Spinal cord (tissue), 10 donors: ENCODE measurements around the gene ACOD1. TPM values are rescaled to one million over a fixed set of nuclear protein-coding genes. Genes with fewer than 3 reads are reported as not detected.
A peak's percentile ranks its signal among the peaks of the same experiment; 100 is the strongest.

Experiments
- DNase-seq, 6 donors: peaks; one replicate each; pipeline versions ENCODE4 v3.0.0 to v3.0.0-alpha.2; 2013 to 2015; ENCODE audit warnings: low spot score in 6 of 6, low read depth in 4 of 6
- H3K27ac ChIP-seq: one replicate; pipeline ENCODE4 v1.5.1; 2013; ENCODE audit warnings: low read depth, low read length, control low read depth
- H3K27me3 ChIP-seq: one replicate; pipeline ENCODE4 v1.6.1; 2013; ENCODE audit warnings: low read length; ENCODE audit not compliant: control insufficient read depth, insufficient read depth
- H3K36me3 ChIP-seq: one replicate; pipeline ENCODE4 v1.6.1; 2013; ENCODE audit warnings: low read length; ENCODE audit not compliant: control insufficient read depth, insufficient read depth
- H3K4me1 ChIP-seq: one replicate; pipeline ENCODE4 v1.6.1; 2013; ENCODE audit warnings: low read length; ENCODE audit not compliant: control insufficient read depth, insufficient read depth
- H3K4me3 ChIP-seq: one replicate; pipeline ENCODE4 v1.5.1; 2013; ENCODE audit warnings: low read depth, low read length, control low read depth
- H3K9me3 ChIP-seq: one replicate; pipeline ENCODE4 v1.6.1; 2013; ENCODE audit warnings: low read length; ENCODE audit not compliant: control insufficient read depth, insufficient read depth
- WGBS: methylation state at CpG from one replicate; pipeline ENCODE4 v1.1.5; 2013; ENCODE audit warnings: missing lambda C conversion rate; ENCODE audit not compliant: insufficient coverage; 5-methylcytosine and 5-hydroxymethylcytosine counted together
- polyA plus RNA-seq, 2 donors: library from polyadenylated mRNA; unstranded; fragments of 120-200 nt; gene quantifications; one replicate each; pipeline ENCODE4 v1.2.1, GENCODE V29; 2013; ENCODE audit not compliant: insufficient read length in 2 of 2
- total RNA-seq, 2 donors: library from RNA; depleted of rRNA in 1 of 2; stranded (reverse); fragments of 120-200 nt in 1 of 2; fragments of >200 nt in 1 of 2; gene quantifications; one replicate each; pipeline versions ENCODE4 v1.2.3 to v1.2.4, GENCODE V29; 2013 to 2014
- donor health status: healthy.

ACOD1 gene
- total and polyA plus RNA-seq, 4 donors, result not detected

DNA sequence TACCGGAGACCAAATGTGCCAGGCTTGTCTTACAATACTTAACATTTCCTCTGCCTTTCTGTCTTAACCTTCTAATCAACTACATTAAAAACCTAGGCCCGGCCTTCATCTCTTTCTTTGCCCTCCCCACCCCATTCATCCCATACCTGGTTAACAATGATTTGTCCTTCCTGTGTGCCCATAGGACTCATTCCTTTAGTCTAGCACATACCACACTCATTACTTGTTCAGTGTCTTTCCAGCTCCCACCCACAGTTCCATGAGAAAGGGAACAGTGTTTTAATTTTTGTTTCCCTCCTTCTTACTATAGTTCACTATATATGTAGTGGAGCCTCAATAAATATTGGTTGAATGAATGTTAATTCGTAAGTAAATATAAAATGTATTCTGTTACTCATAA is 46.0 kb downstream of the ACOD1 start:
- Histone ChIP-seq H3K9me3 (no peaks in the 10 kb centered on the region), H3K4me3 (no peak overlapping the region), H3K4me1 (peaks cover 12% of the 10 kb centered on the region), H3K36me3 (peaks cover 9% of the 10 kb centered on the region), H3K27me3 (no peaks in the 10 kb centered on the region), H3K27ac (no peak overlapping the region)
- no peak for DNase-seq
- 100% methylated on average over 2 of the region's 3 CpGs for WGBS

DNA sequence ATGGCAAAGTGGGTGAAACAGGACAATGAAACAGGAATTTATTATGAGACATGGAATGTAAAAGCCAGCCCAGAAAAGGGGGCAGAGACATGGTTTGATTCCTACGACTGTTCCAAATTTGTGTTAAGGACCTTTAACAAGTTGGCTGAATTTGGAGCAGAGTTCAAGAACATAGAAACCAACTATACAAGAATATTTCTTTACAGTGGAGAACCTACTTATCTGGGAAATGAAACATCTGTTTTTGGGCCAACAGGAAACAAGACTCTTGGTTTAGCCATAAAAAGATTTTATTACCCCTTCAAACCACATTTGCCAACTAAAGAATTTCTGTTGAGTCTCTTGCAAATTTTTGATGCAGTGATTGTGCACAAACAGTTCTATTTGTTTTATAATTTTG is 52.2 kb downstream of the ACOD1 start:
- Histone ChIP-seq H3K4me3 (no peak overlapping the region), H3K36me3 (peaks cover 15% of the 10 kb centered on the region), H3K27ac (no peak overlapping the region), H3K27me3 (no peaks in the 10 kb centered on the region), H3K9me3 (no peaks in the 10 kb centered on the region), H3K4me1 (no peaks in the 10 kb centered on the region)
- no peak for DNase-seq
- no CpG with 5 or more reads among the region's 1 CpG for WGBS

DNA sequence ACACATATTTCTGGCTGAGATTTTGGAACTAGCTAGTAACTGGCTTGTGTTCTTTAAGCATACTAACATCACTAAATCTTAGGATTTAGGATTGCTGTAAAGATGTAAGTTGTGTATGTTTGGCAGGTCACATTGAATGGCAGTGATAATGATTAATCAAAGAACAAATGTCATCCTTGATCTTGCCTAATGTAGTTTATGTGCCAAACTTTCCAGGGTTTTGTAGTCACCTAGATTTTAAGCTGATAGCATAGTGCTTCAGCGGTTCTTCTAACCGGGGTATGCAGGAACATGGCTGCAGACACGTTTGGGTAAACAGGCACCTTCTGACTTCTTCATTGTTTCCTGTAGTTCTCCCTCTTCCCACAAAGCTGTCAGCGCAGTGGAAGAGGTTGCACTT is 53.2 kb downstream of the ACOD1 start:
- peaks cover 13% of the 10 kb centered on the region for H3K36me3 ChIP-seq
- H3K4me1 ChIP-seq, result no peaks in the 10 kb centered on the region
- no peak for DNase-seq
- WGBS, result 75% methylated on average over 2 of the region's 4 CpGs
- H3K27ac ChIP-seq, result no peak overlapping the region
- H3K27me3 ChIP-seq, result no peaks in the 10 kb centered on the region
- no peak overlapping the region for H3K4me3 ChIP-seq
- no peaks in the 10 kb centered on the region for H3K9me3 ChIP-seq

DNA sequence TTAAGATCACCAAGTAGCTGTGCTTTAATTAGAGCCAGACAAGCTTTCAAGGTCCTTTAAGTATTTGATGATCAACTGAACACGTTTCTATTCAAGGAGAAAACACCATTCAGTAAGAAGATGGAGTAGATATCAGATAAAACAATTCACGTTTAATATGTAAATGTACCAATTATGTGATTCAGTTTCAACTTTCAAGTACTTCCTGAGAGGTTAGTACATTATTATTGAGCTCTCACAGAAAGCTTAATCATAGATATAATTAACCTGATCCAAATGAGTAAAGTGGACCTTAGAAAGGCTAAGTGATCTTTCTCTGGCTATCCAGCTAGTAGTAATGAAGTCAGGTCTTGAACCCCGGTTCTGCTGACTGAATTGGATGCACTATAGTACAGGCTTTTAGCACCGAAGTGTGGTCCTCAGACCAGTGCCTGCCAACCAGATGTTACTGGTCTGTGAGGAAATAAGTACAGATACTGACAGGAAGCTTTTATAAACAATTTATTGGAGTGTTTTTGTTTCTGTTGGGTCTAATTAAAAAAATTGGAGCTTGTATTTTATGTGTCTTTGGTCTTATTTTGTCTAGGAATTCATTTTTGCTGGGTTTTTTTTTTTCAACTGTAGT is 53.8 kb downstream of the ACOD1 start:
- no peak overlapping the region for H3K4me3 ChIP-seq
- H3K36me3 ChIP-seq, result peaks cover 11% of the 10 kb centered on the region
- H3K4me1 ChIP-seq, result no peaks in the 10 kb centered on the region
- no peaks in the 10 kb centered on the region for H3K27me3 ChIP-seq
- WGBS, result 57% methylated on average over 2 of the region's 4 CpGs
- no peak overlapping the region for H3K27ac ChIP-seq
- no peaks in the 10 kb centered on the region for H3K9me3 ChIP-seq
- no peak for DNase-seq

DNA sequence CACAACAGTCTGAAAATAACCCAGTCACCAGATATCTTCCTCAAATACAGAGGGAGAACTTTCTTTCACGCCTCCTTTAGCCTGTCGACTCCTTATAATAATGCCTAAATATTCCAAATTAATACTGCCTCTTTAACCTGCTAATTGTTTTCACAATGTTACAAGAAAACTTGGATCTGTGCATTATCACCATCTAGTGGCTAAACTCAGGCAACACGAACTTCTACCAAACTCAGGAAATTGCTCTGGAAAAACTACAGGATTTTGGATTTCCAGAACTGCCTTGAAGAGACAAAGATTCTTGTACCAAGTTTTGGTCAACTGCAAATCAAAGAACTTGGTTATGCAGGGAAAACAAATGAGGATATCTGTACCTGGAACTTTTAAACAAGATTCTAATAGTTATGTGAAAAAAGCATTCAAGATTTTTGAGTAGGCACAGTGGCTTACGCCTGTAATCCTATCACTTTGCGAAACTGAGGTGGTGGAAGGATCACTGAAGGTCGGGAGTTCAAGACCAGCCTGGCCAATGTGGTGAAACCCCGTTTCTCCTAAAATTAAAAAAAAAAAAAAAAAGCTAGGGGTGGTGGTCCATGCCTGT is 54.4 kb downstream of the ACOD1 start:
- Histone ChIP-seq H3K9me3 (no peaks in the 10 kb centered on the region), H3K27ac (no peak overlapping the region), H3K36me3 (peaks cover 12% of the 10 kb centered on the region), H3K4me1 (no peaks in the 10 kb centered on the region), H3K27me3 (no peaks in the 10 kb centered on the region), H3K4me3 (no peak overlapping the region)
- peak in 2 of 6 donors; percentile 48 to 68 for DNase-seq
- 65% methylated on average over 3 of the region's 7 CpGs for WGBS

Other genes starting within 250 kb of the ACOD1 start
- 100 to 1,000 TPM in 1 of 2 donors, 10 to 100 TPM in 1; 78.7 to 155 TPM for gene KCTD12, start 62.1 kb upstream of the ACOD1 start, total RNA-seq
- gene KCTD12, start 62.1 kb upstream of the ACOD1 start, polyA plus RNA-seq, result 100 to 1,000 TPM in 1 of 2 donors, 10 to 100 TPM in 1; 81.5 to 111 TPM
- gene CLN5, start 43.6 kb downstream of the ACOD1 start, total RNA-seq, result 10 to 100 TPM; 46.3 to 55.9 TPM
- 10 to 100 TPM; 33.1 to 33.4 TPM for gene CLN5, start 43.6 kb downstream of the ACOD1 start, polyA plus RNA-seq
- gene FBXL3, start 78.6 kb downstream of the ACOD1 start, total RNA-seq, result 100 to 1,000 TPM in 1 of 2 donors, 10 to 100 TPM in 1; 56.3 to 109 TPM
- gene FBXL3, start 78.6 kb downstream of the ACOD1 start, polyA plus RNA-seq, result 10 to 100 TPM; 39.4 to 51.9 TPM